K562 (cell line): ENCODE results near the gene DPEP2NB. TPM values are rescaled to one million over a fixed set of nuclear protein-coding genes. Genes with fewer than 3 reads are reported as not detected.

Source experiments
- ATF3 ChIP-seq, 2 experiments: fragments of 450-650 bp in 1 of 2; sonication (generic) in 1 of 2; formaldehyde crosslinking in 1 of 2; IDR thresholded peaks in 1 of 2; conservative IDR thresholded peaks in 1 of 2; 2 replicates each; pipeline versions ENCODE4 v1.6.1 to v1.8.1; 2016 to 2023; ENCODE audit warnings: mild to moderate bottlenecking in 2 of 2, moderate library complexity in 2 of 2, inconsistent platforms in 1 of 2, missing genetic modification reagents in 1 of 2
- ATF7 ChIP-seq: fragments of 450-650 bp; IDR thresholded peaks from 2 replicates; pipeline ENCODE4 v1.7.1; 2014; ENCODE audit warnings: mild to moderate bottlenecking, moderate library complexity
- CCNT2 ChIP-seq: IDR thresholded peaks from 2 replicates; pipeline ENCODE4 v1.6.1; 2011; ENCODE audit warnings: borderline replicate concordance, low read depth, mild to moderate bottlenecking, moderate library complexity, mixed read lengths, low read length; ENCODE audit not compliant: insufficient read length; ENCODE audit errors: extremely low read depth
- CTCF ChIP-seq, 3 experiments: IDR thresholded peaks in 2 of 3; conservative IDR thresholded peaks in 1 of 3; 2 replicates each; pipeline ENCODE4 v1.5.1; 2011 to 2012; ENCODE audit warnings: low read length in 3 of 3, mild to moderate bottlenecking in 3 of 3, control low read depth in 2 of 3, improper control_type of control experiment in 1 of 3, inconsistent platforms in 1 of 3, low read depth in 1 of 3, mixed read lengths in 1 of 3, moderate library complexity in 1 of 3; ENCODE audit not compliant: insufficient read depth in 2 of 3
- GABPB1 ChIP-seq: sonication (generic); formaldehyde crosslinking; IDR thresholded peaks from 2 replicates; pipeline ENCODE4 v1.8.0; 2022; ENCODE audit warnings: mild to moderate bottlenecking, missing genetic modification reagents
- HSF4 ChIP-seq: fragments of 250-450 bp; sonication (Bioruptor Pico); IDR thresholded peaks from 2 replicates; pipeline ENCODE4 v2.1.2; 2022; ENCODE audit warnings: mild to moderate bottlenecking, moderate library complexity, borderline replicate concordance
- JUND ChIP-seq, 2 experiments: IDR thresholded peaks; 2 replicates in 1 of 2; 3 replicates in 1 of 2; pipeline ENCODE4 v1.6.1; 2011; ENCODE audit warnings: borderline replicate concordance in 2 of 2, low read depth in 2 of 2, low read length in 2 of 2, improper control_type of control experiment in 1 of 2, missing biosample characterization in 1 of 2, missing genetic modification characterization in 1 of 2, missing genetic modification reagents in 1 of 2
- NEUROD1 ChIP-seq: fragments of 150-350 bp; IDR thresholded peaks from 2 replicates; pipeline ENCODE4 v1.6.1; 2014; ENCODE audit warnings: borderline replicate concordance, low read length, low read depth; ENCODE audit not compliant: partially characterized antibody
- RBM15 ChIP-seq: fragments of 200-400 bp; formaldehyde crosslinking; IDR thresholded peaks from 2 replicates; pipeline ENCODE4 v1.6.1; 2018; ENCODE audit warnings: mild to moderate bottlenecking, low read length, moderate library complexity; ENCODE audit not compliant: insufficient read depth
- RNF2 ChIP-seq: sonication (generic); IDR thresholded peaks from 2 replicates; pipeline ENCODE4 v1.6.1; 2016
- TBL1XR1 ChIP-seq, 2 experiments: IDR thresholded peaks; 2 replicates each; pipeline ENCODE4 v1.6.1; 2012; ENCODE audit warnings: improper control_type of control experiment in 2 of 2, low read length in 2 of 2, mild to moderate bottlenecking in 1 of 2
- ZBTB33 ChIP-seq: sonication (generic); formaldehyde crosslinking; IDR thresholded peaks from 2 replicates; pipeline ENCODE4 v1.8.1; 2023; ENCODE audit warnings: mild to moderate bottlenecking, missing genetic modification reagents
- ZFP30 ChIP-seq: fragments of 250-450 bp; sonication (Bioruptor Pico); IDR thresholded peaks from 2 replicates; pipeline ENCODE4 v1.8.0; 2022; ENCODE audit warnings: moderate library complexity, mild to moderate bottlenecking, inconsistent platforms, borderline replicate concordance
- polyA plus RNA-seq, 8 experiments: library from polyadenylated mRNA; depleted of rRNA in 4 of 8; stranded (reverse) in 5 of 8; unstranded in 3 of 8; fragments of >200 nt; fragmentation: Nextera tagmentation in 2 of 8; fragmentation: Illumina TruSeq in 1 of 8; extraction: Ambion mirVana in 2 of 8; extraction: Trizol in 1 of 8; gene quantifications; 2 replicates each; pipeline versions ENCODE4 v1.2.1 to v1.2.3, GENCODE V29; 2011 to 2014; ENCODE audit warnings: inconsistent platforms in 1 of 8, missing spikeins in 1 of 8
- total RNA-seq, 7 experiments: library from RNA; depleted of rRNA in 6 of 7; stranded (reverse); fragments of >200 nt in 6 of 7; fragmentation: Illumina TruSeq in 2 of 7; extraction: Trizol in 2 of 7; gene quantifications; 2 replicates each; pipeline versions ENCODE4 v1.2.1 to v1.2.3, GENCODE V29; 2011 to 2021; ENCODE audit warnings: low replicate concordance in 1 of 7
- TF ChIP-seq, protein P1 (sequence below): fragments of 250-450 bp; sonication (Bioruptor Pico); IDR thresholded peaks from 2 replicates; pipeline ENCODE4 v1.4.0; 2020; ENCODE audit warnings: mild to moderate bottlenecking
- TF ChIP-seq, protein P2 (sequence below): fragments of 200-800 bp; sonication (Bioruptor generic); IDR thresholded peaks from 2 replicates; pipeline ENCODE4 v1.6.1; 2017; ENCODE audit warnings: missing genetic modification characterization, missing compliant biosample characterization

DPEP2NB gene
- total and polyA plus RNA-seq, 9 of the 15 experiments (the other 6 are each of a cell fraction or from before 2014, with no cell fraction given): not detected

DNA sequence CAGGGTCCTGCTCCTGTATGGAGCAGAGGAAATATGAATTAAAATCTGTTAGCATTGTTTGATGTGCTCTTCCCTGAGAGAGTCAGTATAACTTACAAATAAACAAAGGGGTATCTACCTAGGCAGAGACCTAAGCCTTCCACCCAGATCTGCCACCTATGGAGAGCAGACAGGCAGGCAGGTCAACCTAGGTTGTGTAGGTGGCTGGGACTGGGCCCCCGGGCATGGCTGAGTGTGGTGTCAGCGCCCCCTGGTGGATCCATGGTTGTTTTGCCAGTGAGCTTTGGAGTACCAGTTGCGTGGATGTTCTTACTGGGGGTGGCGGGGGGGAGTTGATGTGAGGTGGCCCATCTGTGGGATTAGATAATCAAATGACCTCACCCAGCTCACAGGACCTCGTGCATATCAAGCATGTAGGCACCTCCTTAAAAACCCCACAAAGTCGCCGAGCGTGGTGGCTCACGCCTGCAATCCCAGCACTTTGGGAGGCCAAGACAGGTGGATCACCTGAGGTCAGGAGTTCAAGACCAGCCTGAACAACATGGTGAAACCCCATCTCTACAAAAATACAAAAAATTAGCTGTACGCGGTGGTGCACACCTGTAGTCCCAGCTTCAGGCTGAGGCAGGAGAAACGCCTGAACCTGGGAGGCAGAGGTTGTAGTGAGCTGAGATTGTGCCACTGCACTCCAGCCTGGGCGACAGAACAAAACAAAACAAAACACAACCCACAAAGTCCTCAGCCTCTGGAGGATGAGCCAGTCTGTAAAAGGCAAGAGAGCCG lies 25.0 kb upstream of the DPEP2NB start (continued):
- TF ChIP-seq CTCF (IDR thresholded peaks at IDR 0.05 in 2 of 3, conservative IDR thresholded peaks at IDR 0.05 in 1 of 3; ENCODE audit: insufficient read depth in 2 of 3, low read depth in 1 of 3, low read length in 3 of 3) (peak; percentile 88 to 97 (median 94)), JUND (IDR thresholded peaks at IDR 0.05; ENCODE audit: borderline replicate concordance, low read depth, low read length) (no peak), JUND (tag; IDR thresholded peaks at IDR 0.05; ENCODE audit: borderline replicate concordance, low read depth, low read length) (peak; percentile 23; the same call in 1 of the 3 replicates), RBM15 (no peak), ZFP30 (no peak), TBL1XR1 (IDR thresholded peaks at IDR 0.05; ENCODE audit: low read length in 2 of 2) (no peak), ATF3 (IDR thresholded peaks at IDR 0.05) (no peak), ATF3 (CRISPR knock-in tag; conservative IDR thresholded peaks at IDR 0.05) (no peak), HSF4 (no peak), NEUROD1 (peak; percentile 47), CCNT2 (no peak), ATF7 (peak; percentile 66), RNF2 (no peak), GABPB1 (peak; percentile 31; the same call in 1 of the 2 replicates), ZBTB33 (0 out of 2 replicates have a peak, but pooled peaks have one; percentile 21)
- TF ChIP-seq, protein P1, sequence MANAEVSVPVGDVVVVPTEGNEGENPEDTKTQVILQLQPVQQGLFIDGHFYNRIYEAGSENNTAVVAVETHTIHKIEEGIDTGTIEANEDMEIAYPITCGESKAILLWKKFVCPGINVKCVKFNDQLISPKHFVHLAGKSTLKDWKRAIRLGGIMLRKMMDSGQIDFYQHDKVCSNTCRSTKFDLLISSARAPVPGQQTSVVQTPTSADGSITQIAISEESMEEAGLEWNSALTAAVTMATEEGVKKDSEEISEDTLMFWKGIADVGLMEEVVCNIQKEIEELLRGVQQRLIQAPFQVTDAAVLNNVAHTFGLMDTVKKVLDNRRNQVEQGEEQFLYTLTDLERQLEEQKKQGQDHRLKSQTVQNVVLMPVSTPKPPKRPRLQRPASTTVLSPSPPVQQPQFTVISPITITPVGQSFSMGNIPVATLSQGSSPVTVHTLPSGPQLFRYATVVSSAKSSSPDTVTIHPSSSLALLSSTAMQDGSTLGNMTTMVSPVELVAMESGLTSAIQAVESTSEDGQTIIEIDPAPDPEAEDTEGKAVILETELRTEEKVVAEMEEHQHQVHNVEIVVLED (CRISPR knock-in tag): no peak
- TF ChIP-seq, protein P2, sequence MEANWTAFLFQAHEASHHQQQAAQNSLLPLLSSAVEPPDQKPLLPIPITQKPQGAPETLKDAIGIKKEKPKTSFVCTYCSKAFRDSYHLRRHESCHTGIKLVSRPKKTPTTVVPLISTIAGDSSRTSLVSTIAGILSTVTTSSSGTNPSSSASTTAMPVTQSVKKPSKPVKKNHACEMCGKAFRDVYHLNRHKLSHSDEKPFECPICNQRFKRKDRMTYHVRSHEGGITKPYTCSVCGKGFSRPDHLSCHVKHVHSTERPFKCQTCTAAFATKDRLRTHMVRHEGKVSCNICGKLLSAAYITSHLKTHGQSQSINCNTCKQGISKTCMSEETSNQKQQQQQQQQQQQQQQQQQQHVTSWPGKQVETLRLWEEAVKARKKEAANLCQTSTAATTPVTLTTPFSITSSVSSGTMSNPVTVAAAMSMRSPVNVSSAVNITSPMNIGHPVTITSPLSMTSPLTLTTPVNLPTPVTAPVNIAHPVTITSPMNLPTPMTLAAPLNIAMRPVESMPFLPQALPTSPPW (CRISPR knock-in tag): peak; percentile 76
